SK-N-SH (cell line): ENCODE data around the gene LRCH3.

Experiments used
- CTCF ChIP-seq: fragments of 200-600 bp; sonication (generic); IDR thresholded peaks from 2 replicates; pipeline ENCODE4 v1.6.1; 2017; ENCODE audit warnings: antibody characterized with exemption, mild to moderate bottlenecking, moderate library complexity
- EP300 ChIP-seq, 2 experiments: IDR thresholded peaks; 2 replicates each; pipeline versions ENCODE4 v1.4.0 to v1.6.1; 2012; ENCODE audit warnings: borderline replicate concordance in 1 of 2, low read depth in 1 of 2, low read length in 1 of 2
- MAX ChIP-seq: IDR thresholded peaks from 2 replicates; pipeline ENCODE4 v1.4.0; 2012; ENCODE audit warnings: low read depth
- RCOR1 ChIP-seq: fragments of 150-350 bp; IDR thresholded peaks from 2 replicates; pipeline ENCODE4 v1.6.1; 2017; ENCODE audit warnings: antibody characterized with exemption, low read length

- TF ChIP-seq CTCF (no peak), MAX (no peak), EP300 (IDR thresholded peaks at IDR 0.05; ENCODE audit: borderline replicate concordance in 1 of 2, low read depth in 1 of 2, low read length in 1 of 2) (no peak), RCOR1 (no peak)
These were observed 17.0 kb downstream of the LRCH3 start for GRCh38 chr3:197807969-197808587.
